ENCODE results near the gene TMEM120A. TPM values are rescaled to one million over a fixed set of nuclear protein-coding genes. Genes with fewer than 3 reads are reported as not detected.
"Not testable (repeated sequence)": the region's sequence is repeated elsewhere in the genome, so short reads cannot be mapped to it uniquely, and the experiment has no call there.

Gene TMEM120A
- 10 to 100 TPM; 21.0 to 34.0 (median 22.4) TPM for total RNA-seq

DNA sequence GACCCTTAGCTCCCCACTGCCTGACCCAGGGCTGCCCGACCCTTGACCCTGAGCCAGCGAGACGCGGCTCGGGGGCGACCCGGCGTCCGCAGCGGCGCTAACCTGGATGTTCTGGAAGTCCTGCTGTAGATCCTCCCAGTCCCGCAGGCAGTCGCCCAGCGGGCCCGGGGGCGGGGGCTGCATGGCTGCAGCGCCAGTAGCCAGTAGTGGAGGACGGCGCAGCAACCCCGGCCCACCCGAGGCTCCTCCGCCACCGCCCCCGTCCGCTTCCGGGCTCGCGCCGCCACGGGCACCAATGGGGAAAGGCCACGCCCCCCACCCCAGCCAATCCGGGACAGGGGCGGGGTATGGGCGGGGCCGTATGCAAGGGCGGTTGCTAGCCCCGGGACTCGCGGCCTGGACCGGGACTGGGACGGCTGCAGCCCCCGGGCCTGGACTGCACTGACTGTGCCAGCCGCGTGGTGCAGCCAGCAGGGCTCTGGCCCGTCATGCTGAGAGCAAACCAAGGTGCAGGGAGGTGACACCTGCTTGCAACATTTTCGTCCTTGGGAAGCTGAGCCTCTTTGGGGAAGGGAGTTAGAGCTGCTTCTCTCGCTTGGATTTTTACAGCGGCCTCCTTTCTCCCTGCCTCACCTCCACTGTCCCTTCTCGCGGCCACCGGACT is at the start of gene TMEM120A:
Gene TMEM120A (minus strand): TSS at position 208 of the 664 bp plus-strand sequence. CDS start 25 bp downstream, at position 183.
- Histone ChIP-seq H3K9me3 (no peaks in the 10 kb centered on the region), H3K27me3 (no peaks in the 10 kb centered on the region), H3K36me3 (no peaks in the 10 kb centered on the region), H3K4me3 (peak within 1 kb of the TSS; percentile 78), H3K27ac (peak within 1 kb of the TSS; percentile 90), H3K4me1 (peaks cover 40% of the 10 kb centered on the region)
- whole genome bisulfite sequencing = 12% methylated on average over 13 of the region's 51 CpGs
- TF ChIP-seq POLR2A (IDR thresholded peaks at IDR 0.05) (peak in 1 of 2 donors; percentile 61), EP300 (IDR thresholded peaks at IDR 0.05) (no peak), POLR2AphosphoS5 (IDR thresholded peaks at IDR 0.05) (peak in 2 of 3 donors; percentile 3 to 45), CTCF (IDR thresholded peaks at IDR 0.05) (peak in 1 of 2 donors; percentile 24)
- peak; percentile 97 to 98 for DNase-seq (ENCODE audit: low spot score in 2 of 2)

GRCh38 chr7:76040126-76040525 is 45.7 kb upstream of the TMEM120A start:
- no peak for TF ChIP-seq EP300 (IDR thresholded peaks at IDR 0.05)
- no peak for TF ChIP-seq CTCF (IDR thresholded peaks at IDR 0.05)
- no peak for TF ChIP-seq POLR2AphosphoS5 (IDR thresholded peaks at IDR 0.05)
- no peak for TF ChIP-seq POLR2A (IDR thresholded peaks at IDR 0.05)
- no peak for DNase-seq (ENCODE audit: low spot score in 2 of 2)
- WGBS = 74% methylated on average over 6 of the region's 6 CpGs
- H3K4me3 ChIP-seq = no peak overlapping the region
- H3K36me3 ChIP-seq = peaks cover 9% of the 10 kb centered on the region
- no peak overlapping the region for H3K27ac ChIP-seq
- H3K9me3 ChIP-seq = no peaks in the 10 kb centered on the region
- no peaks in the 10 kb centered on the region for H3K27me3 ChIP-seq
- peaks cover 5% of the 10 kb centered on the region for H3K4me1 ChIP-seq

DNA sequence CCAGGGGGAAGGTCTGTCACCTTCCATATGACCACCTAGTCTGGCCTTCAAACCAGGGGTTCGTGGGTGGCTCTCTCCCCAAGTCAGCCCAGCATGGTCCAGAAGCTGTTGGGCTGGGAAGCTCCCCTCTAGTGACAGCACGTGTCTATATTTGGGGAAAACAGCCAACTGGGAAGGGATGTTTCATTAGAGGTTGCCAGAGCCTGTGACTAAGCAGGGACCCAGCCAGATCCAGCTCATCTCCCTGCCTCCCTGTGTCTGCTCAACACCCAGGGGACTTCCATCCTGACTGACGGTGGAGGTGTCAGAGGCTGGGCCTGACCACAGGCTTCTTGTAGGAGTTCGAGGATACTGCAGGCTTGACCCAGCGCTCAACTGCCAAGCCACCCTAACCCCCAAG is 42.9 kb upstream of the TMEM120A start:
- DNase-seq (ENCODE audit: low spot score in 2 of 2) = no peak
- Histone ChIP-seq H3K27me3 (no peaks in the 10 kb centered on the region), H3K9me3 (no peaks in the 10 kb centered on the region), H3K36me3 (peaks cover 9% of the 10 kb centered on the region), H3K4me1 (peaks cover 5% of the 10 kb centered on the region), H3K4me3 (no peak overlapping the region), H3K27ac (no peak overlapping the region)
- no peak for TF ChIP-seq EP300 (IDR thresholded peaks at IDR 0.05)
- no peak for TF ChIP-seq POLR2AphosphoS5 (IDR thresholded peaks at IDR 0.05)
- TF ChIP-seq POLR2A (IDR thresholded peaks at IDR 0.05) = no peak
- TF ChIP-seq CTCF (IDR thresholded peaks at IDR 0.05) = no peak
- WGBS = 32% methylated on average over 4 of the region's 5 CpGs

DNA sequence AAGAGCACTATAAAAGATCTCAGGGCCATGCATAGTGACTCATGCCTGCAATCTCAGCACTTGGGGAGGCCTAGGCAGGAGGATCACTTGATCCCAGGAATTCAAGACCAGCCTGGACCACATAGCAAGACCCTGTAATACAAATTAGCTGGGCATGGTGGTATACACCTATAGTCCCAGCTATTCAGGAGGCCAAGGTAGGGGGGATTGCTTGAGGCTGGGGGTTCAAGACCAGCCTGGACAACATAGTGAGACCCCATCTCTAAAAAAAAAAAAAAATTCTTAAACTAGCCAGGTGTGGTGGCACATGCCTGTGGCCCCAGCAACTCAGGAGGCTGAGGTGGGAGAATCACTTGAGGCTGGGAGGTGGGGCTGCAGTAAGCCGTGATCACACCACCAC is 37.6 kb upstream of the TMEM120A start:
- TF ChIP-seq CTCF (IDR thresholded peaks at IDR 0.05) (no peak), POLR2AphosphoS5 (IDR thresholded peaks at IDR 0.05) (no peak), EP300 (IDR thresholded peaks at IDR 0.05) (no peak), POLR2A (IDR thresholded peaks at IDR 0.05) (no peak)
- WGBS = 95% methylated on average over 1 of the region's 1 CpG
- no peaks in the 10 kb centered on the region for H3K4me1 ChIP-seq

DNA sequence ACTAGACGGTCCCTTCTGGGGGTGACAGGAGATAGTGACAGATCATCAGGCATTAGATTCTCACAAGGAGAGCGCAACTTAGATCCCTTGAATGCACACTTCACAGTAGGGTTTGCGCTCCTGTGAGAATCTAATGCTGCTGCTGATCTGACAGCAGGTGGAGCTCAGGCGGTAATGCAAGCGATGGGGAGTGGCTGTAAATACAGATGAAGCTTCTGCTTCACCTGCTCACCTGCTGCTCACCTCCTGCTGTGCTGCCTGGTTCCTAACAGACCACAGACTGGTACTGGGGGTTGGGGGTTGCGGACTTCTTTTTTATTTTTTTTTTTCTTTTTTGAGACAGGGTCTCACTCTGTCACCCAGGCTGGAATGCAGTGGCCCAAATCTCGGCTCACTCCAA is 35.3 kb upstream of the TMEM120A start:
- DNase-seq (ENCODE audit: low spot score in 2 of 2); H3K9me3 ChIP-seq; H3K27ac ChIP-seq; H3K4me3 ChIP-seq; H3K27me3 ChIP-seq; H3K4me1 ChIP-seq: not testable (repeated sequence)
- TF ChIP-seq CTCF (IDR thresholded peaks at IDR 0.05) = peak in 1 of 2 donors; percentile 9
- 95% methylated on average over 7 of the region's 7 CpGs for WGBS
- H3K36me3 ChIP-seq = peaks cover 11% of the 10 kb centered on the region

More for the DNA sequence above, 37.6 kb upstream of the TMEM120A start:
- peaks cover 8% of the 10 kb centered on the region for H3K36me3 ChIP-seq
- no peak overlapping the region for H3K4me3 ChIP-seq
- H3K27me3 ChIP-seq = no peaks in the 10 kb centered on the region
- H3K9me3 ChIP-seq = no peaks in the 10 kb centered on the region
- no peak overlapping the region for H3K27ac ChIP-seq
- DNase-seq (ENCODE audit: low spot score in 2 of 2) = no peak
